DOHH2 (cell line): ENCODE measurements around the gene KCNIP3.

Source experiments
- H3F3A ChIP-seq: fragments of 200-600 bp; sonication (generic), shearing (Covaris generic); 2 replicates; pipeline ENCODE4 v1.6.0; 2016; ENCODE audit warnings: antibody characterized with exemption, mild to moderate bottlenecking; ENCODE audit not compliant: control insufficient read depth, insufficient read depth
- H3K27ac ChIP-seq: fragments of 200-600 bp; sonication (generic); 2 replicates; pipeline ENCODE4 v1.5.1; 2014; ENCODE audit warnings: low read depth, mild to moderate bottlenecking, low read length, moderate library complexity
- H3K27me3 ChIP-seq: fragments of 200-600 bp; sonication (generic); 2 replicates; pipeline ENCODE4 v1.6.1; 2014; ENCODE audit warnings: mild to moderate bottlenecking, low read length, mixed read lengths; ENCODE audit not compliant: control insufficient read depth
- H3K36me3 ChIP-seq: fragments of 200-600 bp; sonication (generic); 2 replicates; pipeline ENCODE4 v1.6.1; 2014; ENCODE audit warnings: mild to moderate bottlenecking, low read length, moderate library complexity, mixed read lengths; ENCODE audit not compliant: control insufficient read depth
- H3K4me1 ChIP-seq: fragments of 200-600 bp; sonication (generic); 2 replicates; pipeline ENCODE4 v1.6.1; 2014; ENCODE audit warnings: mild to moderate bottlenecking, low read length, mixed read lengths; ENCODE audit not compliant: control insufficient read depth
- H3K4me2 ChIP-seq: fragments of 200-600 bp; sonication (generic); 2 replicates; pipeline ENCODE4 v1.6.0; 2014; ENCODE audit warnings: mild to moderate bottlenecking, low read length, moderate library complexity
- H3K4me3 ChIP-seq: fragments of 200-600 bp; sonication (generic); 2 replicates; pipeline ENCODE4 v1.5.1; 2014; ENCODE audit warnings: mild to moderate bottlenecking, low read length, mixed read lengths
- H3K79me2 ChIP-seq: fragments of 200-600 bp; sonication (generic); 2 replicates; pipeline ENCODE4 v1.6.1; 2014; ENCODE audit warnings: mild to moderate bottlenecking, low read length, mixed read lengths; ENCODE audit not compliant: control insufficient read depth
- H3K9me2 ChIP-seq: fragments of 200-600 bp; sonication (generic); replicated peaks from 2 replicates; pipeline ENCODE4 v1.6.1; 2014; ENCODE audit warnings: mild to moderate bottlenecking, low read length, mixed read lengths; ENCODE audit not compliant: control insufficient read depth
- H3K9me3 ChIP-seq: fragments of 200-600 bp; sonication (generic); 2 replicates; pipeline ENCODE4 v1.6.1; 2014; ENCODE audit warnings: antibody characterized with exemption, low read length, mixed read lengths; ENCODE audit not compliant: control insufficient read depth, insufficient read depth
- H4K20me1 ChIP-seq: fragments of 200-600 bp; sonication (generic); 2 replicates; pipeline ENCODE4 v1.6.0; 2014; ENCODE audit warnings: low read depth, mild to moderate bottlenecking, antibody characterized with exemption, low read length, moderate library complexity; ENCODE audit not compliant: control insufficient read depth, insufficient read depth
- CTCF ChIP-seq: fragments of 200-600 bp; sonication (generic); IDR thresholded peaks from one replicate; pipeline ENCODE4 v1.5.1; 2014; ENCODE audit warnings: antibody characterized with exemption, mild to moderate bottlenecking, low read depth, low read length; ENCODE audit not compliant: poor library complexity, severe bottlenecking
- EZH2phosphoT487 ChIP-seq: fragments of 200-600 bp; sonication (generic); IDR thresholded peaks from 2 replicates; pipeline ENCODE4 v1.6.1; 2017; ENCODE audit warnings: borderline replicate concordance, mild to moderate bottlenecking, antibody characterized with exemption, low read length, moderate library complexity, mixed read lengths

KCNIP3 gene

GRCh38 chr2:95327861-95328260 is 30.7 kb downstream of the KCNIP3 start:
- Histone ChIP-seq H3K4me3 (no peak overlapping the region), H3K27ac (no peak overlapping the region), H4K20me1 (no peaks in the 10 kb centered on the region), H3F3A (no peaks in the 10 kb centered on the region), H3K9me2 (no peaks in the 10 kb centered on the region), H3K36me3 (no peaks in the 10 kb centered on the region), H3K79me2 (no peaks in the 10 kb centered on the region), H3K4me2 (no peak overlapping the region), H3K9me3 (no peaks in the 10 kb centered on the region), H3K27me3 (no peaks in the 10 kb centered on the region), H3K4me1 (no peaks in the 10 kb centered on the region)
- no peak for TF ChIP-seq EZH2phosphoT487
- no peak for TF ChIP-seq CTCF

GRCh38 chr2:95328358-95329125 is 31.4 kb downstream of the KCNIP3 start:
- no peaks in the 10 kb centered on the region for H3K27me3 ChIP-seq
- no peak overlapping the region for H3K4me3 ChIP-seq
- H3K9me2 ChIP-seq, result no peaks in the 10 kb centered on the region
- H4K20me1 ChIP-seq, result no peaks in the 10 kb centered on the region
- H3K9me3 ChIP-seq, result no peaks in the 10 kb centered on the region
- no peak overlapping the region for H3K27ac ChIP-seq
- H3K4me2 ChIP-seq, result no peak overlapping the region
- H3K4me1 ChIP-seq, result no peaks in the 10 kb centered on the region
- H3K36me3 ChIP-seq, result no peaks in the 10 kb centered on the region
- H3F3A ChIP-seq, result no peaks in the 10 kb centered on the region
- TF ChIP-seq CTCF (no peak), EZH2phosphoT487 (no peak)
- no peaks in the 10 kb centered on the region for H3K79me2 ChIP-seq

GRCh38 chr2:95329401-95329800 is 32.3 kb downstream of the KCNIP3 start:
- H4K20me1 ChIP-seq, result no peaks in the 10 kb centered on the region
- H3K4me1 ChIP-seq, result no peaks in the 10 kb centered on the region
- no peaks in the 10 kb centered on the region for H3K27me3 ChIP-seq
- no peak overlapping the region for H3K4me2 ChIP-seq
- no peaks in the 10 kb centered on the region for H3K36me3 ChIP-seq
- no peak overlapping the region for H3K4me3 ChIP-seq
- no peak for TF ChIP-seq EZH2phosphoT487
- no peak for TF ChIP-seq CTCF
- no peaks in the 10 kb centered on the region for H3K79me2 ChIP-seq
- no peaks in the 10 kb centered on the region for H3K9me2 ChIP-seq
- no peaks in the 10 kb centered on the region for H3F3A ChIP-seq
- H3K27ac ChIP-seq, result no peak overlapping the region
- no peaks in the 10 kb centered on the region for H3K9me3 ChIP-seq
